Liver (tissue), 3 donors: Measurements from ENCODE around the gene DSG3.

Experiments
- JUND ChIP-seq, 2 donors: IDR thresholded peaks; 2 replicates each; pipeline ENCODE4 v1.6.1; 2016; ENCODE audit warnings: antibody characterized with exemption in 2 of 2
- RAD21 ChIP-seq, 2 donors: IDR thresholded peaks; 2 replicates each; pipeline ENCODE4 v1.6.1; 2016; ENCODE audit warnings: antibody characterized with exemption in 2 of 2, mild to moderate bottlenecking in 2 of 2
- RXRA ChIP-seq, 2 donors: IDR thresholded peaks; 2 replicates each; pipeline ENCODE4 v1.6.1; 2017 to 2018; ENCODE audit warnings: antibody characterized with exemption in 2 of 2, mild to moderate bottlenecking in 1 of 2
- SP1 ChIP-seq: IDR thresholded peaks from 2 replicates; pipeline ENCODE4 v1.6.1; 2018; ENCODE audit warnings: antibody characterized with exemption, mild to moderate bottlenecking
- TF ChIP-seq, protein P1 (sequence below): fragments of 150-350 bp; IDR thresholded peaks from 2 replicates; pipeline ENCODE4 v1.5.1; 2017; ENCODE audit warnings: improper control_type of control experiment, low read depth, low read length; ENCODE audit not compliant: missing input control
- TF ChIP-seq, protein P2 (sequence below): IDR thresholded peaks from 2 replicates; pipeline ENCODE4 v1.6.1; 2016; ENCODE audit warnings: antibody characterized with exemption, mild to moderate bottlenecking
- TF ChIP-seq, protein P3 (sequence below): IDR thresholded peaks from 2 replicates; pipeline ENCODE4 v1.6.1; 2016; ENCODE audit warnings: antibody characterized with exemption
- donor health status: healthy.
- donor health status: healthy.

DNA sequence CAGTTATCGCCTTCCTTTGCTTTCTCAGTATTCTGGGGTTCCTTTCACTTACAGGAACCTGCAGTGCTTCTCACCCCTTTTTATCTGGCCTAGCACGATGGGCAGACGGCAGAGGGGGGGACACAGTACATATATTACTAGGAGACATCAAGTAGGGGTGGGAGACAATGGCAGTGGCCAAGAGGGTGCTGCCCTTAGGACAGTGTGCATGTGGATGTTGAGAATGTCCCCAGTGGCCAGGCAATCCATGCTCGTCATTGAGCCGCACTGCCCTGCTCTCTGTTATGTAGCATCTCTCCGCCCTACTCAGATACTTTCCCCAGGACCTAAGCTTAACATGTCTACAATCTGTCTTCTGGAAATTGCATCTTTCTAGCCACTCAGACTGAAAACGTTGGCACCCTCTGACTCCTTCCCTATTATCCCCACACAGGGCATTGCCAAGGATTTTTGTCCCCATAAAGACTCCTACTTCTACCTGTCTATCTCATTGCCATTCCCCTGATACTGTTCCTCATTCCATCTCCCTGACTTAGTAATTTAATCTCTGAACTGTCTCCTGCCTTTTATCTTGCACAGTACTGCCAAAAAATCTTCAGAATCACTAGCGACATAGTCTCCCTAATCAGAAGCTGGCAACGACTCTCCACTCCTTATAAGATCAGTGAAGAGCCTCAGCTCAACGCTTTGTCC is 57.1 kb downstream of the DSG3 start:
- TF ChIP-seq, protein P1, sequence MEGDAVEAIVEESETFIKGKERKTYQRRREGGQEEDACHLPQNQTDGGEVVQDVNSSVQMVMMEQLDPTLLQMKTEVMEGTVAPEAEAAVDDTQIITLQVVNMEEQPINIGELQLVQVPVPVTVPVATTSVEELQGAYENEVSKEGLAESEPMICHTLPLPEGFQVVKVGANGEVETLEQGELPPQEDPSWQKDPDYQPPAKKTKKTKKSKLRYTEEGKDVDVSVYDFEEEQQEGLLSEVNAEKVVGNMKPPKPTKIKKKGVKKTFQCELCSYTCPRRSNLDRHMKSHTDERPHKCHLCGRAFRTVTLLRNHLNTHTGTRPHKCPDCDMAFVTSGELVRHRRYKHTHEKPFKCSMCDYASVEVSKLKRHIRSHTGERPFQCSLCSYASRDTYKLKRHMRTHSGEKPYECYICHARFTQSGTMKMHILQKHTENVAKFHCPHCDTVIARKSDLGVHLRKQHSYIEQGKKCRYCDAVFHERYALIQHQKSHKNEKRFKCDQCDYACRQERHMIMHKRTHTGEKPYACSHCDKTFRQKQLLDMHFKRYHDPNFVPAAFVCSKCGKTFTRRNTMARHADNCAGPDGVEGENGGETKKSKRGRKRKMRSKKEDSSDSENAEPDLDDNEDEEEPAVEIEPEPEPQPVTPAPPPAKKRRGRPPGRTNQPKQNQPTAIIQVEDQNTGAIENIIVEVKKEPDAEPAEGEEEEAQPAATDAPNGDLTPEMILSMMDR, result no peak
- TF ChIP-seq JUND (IDR thresholded peaks at IDR 0.05) (no peak), SP1 (no peak), RXRA (IDR thresholded peaks at IDR 0.05) (no peak), RAD21 (IDR thresholded peaks at IDR 0.05) (no peak)
- TF ChIP-seq, protein P2, sequence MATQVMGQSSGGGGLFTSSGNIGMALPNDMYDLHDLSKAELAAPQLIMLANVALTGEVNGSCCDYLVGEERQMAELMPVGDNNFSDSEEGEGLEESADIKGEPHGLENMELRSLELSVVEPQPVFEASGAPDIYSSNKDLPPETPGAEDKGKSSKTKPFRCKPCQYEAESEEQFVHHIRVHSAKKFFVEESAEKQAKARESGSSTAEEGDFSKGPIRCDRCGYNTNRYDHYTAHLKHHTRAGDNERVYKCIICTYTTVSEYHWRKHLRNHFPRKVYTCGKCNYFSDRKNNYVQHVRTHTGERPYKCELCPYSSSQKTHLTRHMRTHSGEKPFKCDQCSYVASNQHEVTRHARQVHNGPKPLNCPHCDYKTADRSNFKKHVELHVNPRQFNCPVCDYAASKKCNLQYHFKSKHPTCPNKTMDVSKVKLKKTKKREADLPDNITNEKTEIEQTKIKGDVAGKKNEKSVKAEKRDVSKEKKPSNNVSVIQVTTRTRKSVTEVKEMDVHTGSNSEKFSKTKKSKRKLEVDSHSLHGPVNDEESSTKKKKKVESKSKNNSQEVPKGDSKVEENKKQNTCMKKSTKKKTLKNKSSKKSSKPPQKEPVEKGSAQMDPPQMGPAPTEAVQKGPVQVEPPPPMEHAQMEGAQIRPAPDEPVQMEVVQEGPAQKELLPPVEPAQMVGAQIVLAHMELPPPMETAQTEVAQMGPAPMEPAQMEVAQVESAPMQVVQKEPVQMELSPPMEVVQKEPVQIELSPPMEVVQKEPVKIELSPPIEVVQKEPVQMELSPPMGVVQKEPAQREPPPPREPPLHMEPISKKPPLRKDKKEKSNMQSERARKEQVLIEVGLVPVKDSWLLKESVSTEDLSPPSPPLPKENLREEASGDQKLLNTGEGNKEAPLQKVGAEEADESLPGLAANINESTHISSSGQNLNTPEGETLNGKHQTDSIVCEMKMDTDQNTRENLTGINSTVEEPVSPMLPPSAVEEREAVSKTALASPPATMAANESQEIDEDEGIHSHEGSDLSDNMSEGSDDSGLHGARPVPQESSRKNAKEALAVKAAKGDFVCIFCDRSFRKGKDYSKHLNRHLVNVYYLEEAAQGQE, result no peak
- TF ChIP-seq, protein P3, sequence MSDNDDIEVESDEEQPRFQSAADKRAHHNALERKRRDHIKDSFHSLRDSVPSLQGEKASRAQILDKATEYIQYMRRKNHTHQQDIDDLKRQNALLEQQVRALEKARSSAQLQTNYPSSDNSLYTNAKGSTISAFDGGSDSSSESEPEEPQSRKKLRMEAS, result no peak
